ENCODE data around the gene EBLN1. TPM values are rescaled to one million over a fixed set of nuclear protein-coding genes. Genes with fewer than 3 reads are reported as not detected.

EBLN1 gene
- total and polyA plus RNA-seq, 2 of the 13 experiments (the other 11 are each of a cell fraction or from before 2014, with no cell fraction given) = not detected

DNA sequence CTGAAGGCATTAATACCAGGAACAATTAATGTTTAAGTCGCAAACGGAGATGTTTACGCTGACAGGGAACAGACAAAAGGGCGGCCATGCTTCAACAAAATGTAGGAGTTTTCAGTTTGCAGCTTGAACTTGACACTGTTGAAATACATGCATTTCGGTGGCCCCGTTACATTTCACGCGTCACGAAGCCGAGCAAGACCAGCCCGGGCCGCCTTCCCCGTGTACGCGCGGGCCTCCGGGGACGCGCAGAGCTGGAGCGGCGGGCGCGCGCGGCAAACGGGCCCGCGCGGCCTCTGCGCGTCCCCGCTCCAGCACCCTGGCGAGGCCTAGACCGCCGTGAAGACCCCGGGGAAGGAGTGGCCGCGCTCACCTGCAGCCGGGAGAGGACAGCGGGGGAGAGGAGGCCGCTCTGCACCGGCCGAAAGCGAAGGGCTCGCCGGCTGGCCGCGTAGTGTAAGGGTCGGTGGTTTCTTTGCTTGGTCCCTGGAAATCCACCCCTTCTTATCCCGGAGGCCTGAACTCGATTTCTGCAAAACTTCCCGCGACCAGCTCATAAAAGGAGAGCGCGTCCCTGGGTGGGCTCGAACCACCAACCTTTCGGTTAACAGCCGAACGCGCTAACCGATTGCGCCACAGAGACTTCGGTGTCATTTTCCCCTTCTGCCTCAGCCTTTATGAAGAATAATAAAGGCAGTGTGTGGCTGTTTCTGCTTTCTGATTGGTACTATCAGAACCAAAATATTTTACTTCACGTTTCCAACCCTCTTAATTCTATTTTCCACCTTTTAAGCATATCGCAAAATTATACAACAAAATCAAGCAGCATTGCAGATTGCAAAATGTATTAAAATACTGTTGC, 11.4 kb upstream of the EBLN1 start (continued):
- no peak; the same call in 1 of the 2 replicates for TF ChIP-seq GFI1 (CRISPR knock-in tag; IDR thresholded peaks at IDR 0.05; ENCODE audit: borderline replicate concordance)
- no peak for TF ChIP-seq SMARCC2 (IDR thresholded peaks at IDR 0.05)
- TF ChIP-seq BATF2 (CRISPR knock-in tag; IDR thresholded peaks at IDR 0.05) = no peak
- 0 out of 2 replicates have a peak, but pooled peaks have one; percentile 42 for TF ChIP-seq ZSCAN5A (CRISPR knock-in tag; IDR thresholded peaks at IDR 0.05; ENCODE audit: borderline replicate concordance)
- TF ChIP-seq MBNL3 (CRISPR knock-in tag; conservative IDR thresholded peaks at IDR 0.05) = no peak
- TF ChIP-seq CHCHD3 (CRISPR knock-in tag; IDR thresholded peaks at IDR 0.05) = 0 out of 2 replicates have a peak, but pooled peaks have one; percentile 58
- no peak for TF ChIP-seq ZNF512 (CRISPR knock-in tag; IDR thresholded peaks at IDR 0.05)
- no peak for TF ChIP-seq ZNF709 (CRISPR knock-in tag; IDR thresholded peaks at IDR 0.05)
- TF ChIP-seq EEA1 (CRISPR knock-in tag; IDR thresholded peaks at IDR 0.05; ENCODE audit: borderline replicate concordance) = no peak
- TF ChIP-seq MIER2 (CRISPR knock-in tag; IDR thresholded peaks at IDR 0.05) = peak; percentile 71
- no peak for TF ChIP-seq ZNF644 (CRISPR knock-in tag; IDR thresholded peaks at IDR 0.05; ENCODE audit: low read depth)
- peak; percentile 62; the same call in 1 of the 2 replicates for TF ChIP-seq SIX1 (CRISPR knock-in tag; IDR thresholded peaks at IDR 0.05; ENCODE audit: borderline replicate concordance)
- TF ChIP-seq TARDBP (CRISPR knock-in tag; IDR thresholded peaks at IDR 0.05) = peak; percentile 82; the same call in 1 of the 2 replicates
- no peak for TF ChIP-seq ZNF7 (CRISPR knock-in tag; IDR thresholded peaks at IDR 0.05)
- no peak for TF ChIP-seq NFE2 (CRISPR knock-in tag; IDR thresholded peaks at IDR 0.05)
- no peak for TF ChIP-seq SOX5 (CRISPR knock-in tag; IDR thresholded peaks at IDR 0.05; ENCODE audit: borderline replicate concordance)
- TF ChIP-seq TOE1 (CRISPR knock-in tag; IDR thresholded peaks at IDR 0.05) = no peak
- TF ChIP-seq, protein P1, sequence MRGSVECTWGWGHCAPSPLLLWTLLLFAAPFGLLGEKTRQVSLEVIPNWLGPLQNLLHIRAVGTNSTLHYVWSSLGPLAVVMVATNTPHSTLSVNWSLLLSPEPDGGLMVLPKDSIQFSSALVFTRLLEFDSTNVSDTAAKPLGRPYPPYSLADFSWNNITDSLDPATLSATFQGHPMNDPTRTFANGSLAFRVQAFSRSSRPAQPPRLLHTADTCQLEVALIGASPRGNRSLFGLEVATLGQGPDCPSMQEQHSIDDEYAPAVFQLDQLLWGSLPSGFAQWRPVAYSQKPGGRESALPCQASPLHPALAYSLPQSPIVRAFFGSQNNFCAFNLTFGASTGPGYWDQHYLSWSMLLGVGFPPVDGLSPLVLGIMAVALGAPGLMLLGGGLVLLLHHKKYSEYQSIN (CRISPR knock-in tag; IDR thresholded peaks at IDR 0.05; ENCODE audit: borderline replicate concordance) = no peak
- TF ChIP-seq ZNF564 (CRISPR knock-in tag; IDR thresholded peaks at IDR 0.05) = peak; percentile 70
- TF ChIP-seq, protein P2, sequence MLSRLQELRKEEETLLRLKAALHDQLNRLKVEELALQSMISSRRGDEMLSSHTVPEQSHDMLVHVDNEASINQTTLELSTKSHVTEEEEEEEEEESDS (CRISPR knock-in tag; IDR thresholded peaks at IDR 0.05; ENCODE audit: borderline replicate concordance) = no peak
- TF ChIP-seq, protein P3, sequence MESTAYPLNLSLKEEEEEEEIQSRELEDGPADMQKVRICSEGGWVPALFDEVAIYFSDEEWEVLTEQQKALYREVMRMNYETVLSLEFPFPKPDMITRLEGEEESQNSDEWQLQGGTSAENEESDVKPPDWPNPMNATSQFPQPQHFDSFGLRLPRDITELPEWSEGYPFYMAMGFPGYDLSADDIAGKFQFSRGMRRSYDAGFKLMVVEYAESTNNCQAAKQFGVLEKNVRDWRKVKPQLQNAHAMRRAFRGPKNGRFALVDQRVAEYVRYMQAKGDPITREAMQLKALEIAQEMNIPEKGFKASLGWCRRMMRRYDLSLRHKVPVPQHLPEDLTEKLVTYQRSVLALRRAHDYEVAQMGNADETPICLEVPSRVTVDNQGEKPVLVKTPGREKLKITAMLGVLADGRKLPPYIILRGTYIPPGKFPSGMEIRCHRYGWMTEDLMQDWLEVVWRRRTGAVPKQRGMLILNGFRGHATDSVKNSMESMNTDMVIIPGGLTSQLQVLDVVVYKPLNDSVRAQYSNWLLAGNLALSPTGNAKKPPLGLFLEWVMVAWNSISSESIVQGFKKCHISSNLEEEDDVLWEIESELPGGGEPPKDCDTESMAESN (CRISPR knock-in tag; conservative IDR thresholded peaks at IDR 0.05) = peak; percentile 68; the same call in 1 of the 2 replicates
